Measurements from ENCODE around the gene CARD11. TPM values are rescaled to one million over a fixed set of nuclear protein-coding genes. Genes with fewer than 3 reads are reported as not detected.

The CARD11 gene
- total and polyA plus RNA-seq, 2 of the 4 experiments (the other 2 are of a cell fraction): 0.18 to 0.26 TPM

- peak; percentile 98 for ATAC-seq (ENCODE audit: low read depth)
- no peak overlapping the region for H3K9ac ChIP-seq (ENCODE audit: low read depth, low read length)
- peak overlapping the region; percentile 18 for H2AFZ ChIP-seq (replicated peaks; ENCODE audit: low read length, poor library complexity)
Measured at GRCh38 chr7:2886900-2887299, 156.8 kb downstream of the CARD11 start.

More at GRCh38 chr7:2886900-2887299, 156.8 kb downstream of the CARD11 start:
- no peak overlapping the region for H3K23ac ChIP-seq (ENCODE audit: low read depth, low read length)
- no TSS peak for BruUV-seq (replicated peaks)
- no peak overlapping the region for H3K4me2 ChIP-seq (ENCODE audit: low read depth, low read length)
- 7% methylated on average over 2 of the region's 12 CpGs; no CpG with 5 or more reads in 1 of the 2 experiments for WGBS, 2 experiments (ENCODE audit: extremely low coverage in 2 of 2, insufficient read length in 1 of 2)
- no peak overlapping the region for H2BK15ac ChIP-seq (ENCODE audit: low read depth, low read length)
- H3K56ac ChIP-seq (ENCODE audit: extremely low read depth, insufficient read depth, low read length): no peak overlapping the region
- no peak overlapping the region for H2AK9ac ChIP-seq (replicated peaks; ENCODE audit: low read depth, low read length, poor library complexity)
- H3K4me1 ChIP-seq (ENCODE audit: control insufficient read depth, insufficient read depth, low read length): no peaks in the 10 kb centered on the region
- peaks cover 2% of the 10 kb centered on the region; the same call in 1 of the 2 replicates for H3K27me3 ChIP-seq (ENCODE audit: control insufficient read depth, insufficient read depth, low read length)
- H3K9me3 ChIP-seq (ENCODE audit: control insufficient read depth, insufficient read depth, low read length): no peaks in the 10 kb centered on the region
- dilution Hi-C loops (cut with HindIII; ENCODE audit: low sequenced_read_pairs, unreplicated experiment) (no loop called here), intact Hi-C loops (cut with micrococcal nuclease) (loop anchor here (1.0 to 5.0 kb wide), 2 partner anchors 268 to 1745 kb away; no protein-coding TSS in a partner anchor), in situ Hi-C loops (cut with MboI; ENCODE audit: low sequenced_read_pairs) (loop anchor here (10.0 kb wide), 2 partner anchors 268 to 1008 kb away; no protein-coding TSS in a partner anchor)
- POLR2A ChIA-PET (ENCODE audit: unreplicated experiment): no interaction called here
- H4K8ac ChIP-seq (ENCODE audit: low read depth in 2 of 2, low read length in 2 of 2): no peak overlapping the region
- no peaks in the 10 kb centered on the region for H3K9me1 ChIP-seq (ENCODE audit: insufficient read depth, low read length)
- H2BK120ac ChIP-seq (ENCODE audit: low read depth, low read length): no peak overlapping the region
- H3K4me3 ChIP-seq (ENCODE audit: insufficient read depth, low read depth, low read length): no peak overlapping the region
- no peak overlapping the region for H4K91ac ChIP-seq (ENCODE audit: insufficient read depth, low read depth, low read length)
- no peak overlapping the region; the same call in 1 of the 2 replicates for H2AK5ac ChIP-seq (ENCODE audit: low read depth, low read length)
- H3K36me3 ChIP-seq (ENCODE audit: control insufficient read depth, insufficient read depth, low read length): no peaks in the 10 kb centered on the region
- no peak overlapping the region for H2BK20ac ChIP-seq (ENCODE audit: low read depth, low read length)
- H3K79me1 ChIP-seq (ENCODE audit: low read depth in 1 of 2, low read length in 2 of 2): no peaks in the 10 kb centered on the region
- peak; percentile 82 for DNase-seq
- H4K20me1 ChIP-seq (ENCODE audit: insufficient read depth, low read length): no peaks in the 10 kb centered on the region
- no peak overlapping the region for H3K4ac ChIP-seq (ENCODE audit: low read depth, low read length)
- CTCF ChIA-PET: interaction anchor here (0.5 to 1.5 kb wide), 3 partner anchors 129 to 1730 kb away, joined by 3 to 5 read pairs (median 4); no protein-coding TSS in a partner anchor
- no peak overlapping the region for H2BK5ac ChIP-seq (ENCODE audit: low read depth, low read length, poor library complexity, severe bottlenecking)
- no peak overlapping the region for H3K14ac ChIP-seq (replicated peaks; ENCODE audit: low read depth, low read length)
- peak; percentile 67 for TF ChIP-seq SMC3 (IDR thresholded peaks at IDR 0.05; ENCODE audit: low read depth, low read length)
- TF ChIP-seq ELK1 (IDR thresholded peaks at IDR 0.05; ENCODE audit: borderline replicate concordance, low read depth, low read length): no peak
- TF ChIP-seq, protein P1, sequence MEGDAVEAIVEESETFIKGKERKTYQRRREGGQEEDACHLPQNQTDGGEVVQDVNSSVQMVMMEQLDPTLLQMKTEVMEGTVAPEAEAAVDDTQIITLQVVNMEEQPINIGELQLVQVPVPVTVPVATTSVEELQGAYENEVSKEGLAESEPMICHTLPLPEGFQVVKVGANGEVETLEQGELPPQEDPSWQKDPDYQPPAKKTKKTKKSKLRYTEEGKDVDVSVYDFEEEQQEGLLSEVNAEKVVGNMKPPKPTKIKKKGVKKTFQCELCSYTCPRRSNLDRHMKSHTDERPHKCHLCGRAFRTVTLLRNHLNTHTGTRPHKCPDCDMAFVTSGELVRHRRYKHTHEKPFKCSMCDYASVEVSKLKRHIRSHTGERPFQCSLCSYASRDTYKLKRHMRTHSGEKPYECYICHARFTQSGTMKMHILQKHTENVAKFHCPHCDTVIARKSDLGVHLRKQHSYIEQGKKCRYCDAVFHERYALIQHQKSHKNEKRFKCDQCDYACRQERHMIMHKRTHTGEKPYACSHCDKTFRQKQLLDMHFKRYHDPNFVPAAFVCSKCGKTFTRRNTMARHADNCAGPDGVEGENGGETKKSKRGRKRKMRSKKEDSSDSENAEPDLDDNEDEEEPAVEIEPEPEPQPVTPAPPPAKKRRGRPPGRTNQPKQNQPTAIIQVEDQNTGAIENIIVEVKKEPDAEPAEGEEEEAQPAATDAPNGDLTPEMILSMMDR (conservative IDR thresholded peaks at IDR 0.05; ENCODE audit: low read depth, low read length): peak; percentile 76
- TF ChIP-seq MAZ (IDR thresholded peaks at IDR 0.05; ENCODE audit: borderline replicate concordance, low read depth, low read length): no peak
- TF ChIP-seq BHLHE40 (IDR thresholded peaks at IDR 0.05; ENCODE audit: low read depth, low read length): peak; percentile 94
- TF ChIP-seq RFX5 (IDR thresholded peaks at IDR 0.05; ENCODE audit: low read depth, low read length): no peak
- no peak for TF ChIP-seq MXI1 (IDR thresholded peaks at IDR 0.05; ENCODE audit: borderline replicate concordance, low read depth, low read length)
- TF ChIP-seq RAD21 (IDR thresholded peaks at IDR 0.05; ENCODE audit: low read length): peak; percentile 81
- TF ChIP-seq MAFK (IDR thresholded peaks at IDR 0.05; ENCODE audit: low read depth, low read length): no peak
- no peak for TF ChIP-seq NFE2L2 (IDR thresholded peaks at IDR 0.05; ENCODE audit: low read depth, low read length)
- 0 out of 2 replicates have a peak, but pooled peaks have one; percentile 11 for TF ChIP-seq USF2 (IDR thresholded peaks at IDR 0.05; ENCODE audit: low read depth, low read length)
- no peak for TF ChIP-seq FOS (IDR thresholded peaks at IDR 0.05; ENCODE audit: low read depth, low read length)
- TF ChIP-seq RCOR1 (IDR thresholded peaks at IDR 0.05; ENCODE audit: insufficient replicate concordance, low read length): no peak
- no peak for TF ChIP-seq CEBPB (IDR thresholded peaks at IDR 0.05; ENCODE audit: low read depth, low read length)
- no peak for TF ChIP-seq CHD1 (IDR thresholded peaks at IDR 0.05; ENCODE audit: low read depth, low read length)
- no peak overlapping the region for H3K27ac ChIP-seq (ENCODE audit: insufficient read depth, low read length)
- H4K5ac ChIP-seq (ENCODE audit: low read depth, low read length): no peak overlapping the region
- H3K18ac ChIP-seq (ENCODE audit: low read depth, low read length): no peak overlapping the region

Measured in IMR-90 (cell line).